Activated CD8-positive, alpha-beta memory T cell treated with anti-CD3 and anti-CD28 coated beads, Interleukin-2, amount 50 U/mL, for 48 hours (primary cell): ENCODE results near the gene NRG3.

Source experiments
- DNase-seq: peaks from one replicate; pipeline ENCODE4 v3.0.0-alpha.2; 2020

Gene NRG3

DNA sequence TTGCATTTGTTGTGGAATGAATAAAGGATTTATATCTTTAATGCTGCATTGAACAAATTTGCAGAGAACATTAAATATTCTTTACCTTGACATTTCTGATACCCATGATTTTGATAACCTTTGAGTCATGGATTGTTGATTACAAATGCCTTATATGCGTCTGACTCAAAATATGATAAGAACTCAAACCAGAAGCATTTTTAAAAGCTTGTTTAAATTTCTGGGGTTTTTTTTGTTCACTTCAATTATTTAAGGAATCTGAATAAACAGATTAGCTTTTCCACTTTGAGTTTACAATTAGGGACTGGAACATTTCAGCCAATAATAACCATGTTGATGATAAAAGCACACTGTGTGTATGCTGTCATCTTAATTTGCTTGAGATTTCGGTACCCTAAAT is 253.5 kb downstream of the NRG3 start:
- DNase-seq = no peak

DNA sequence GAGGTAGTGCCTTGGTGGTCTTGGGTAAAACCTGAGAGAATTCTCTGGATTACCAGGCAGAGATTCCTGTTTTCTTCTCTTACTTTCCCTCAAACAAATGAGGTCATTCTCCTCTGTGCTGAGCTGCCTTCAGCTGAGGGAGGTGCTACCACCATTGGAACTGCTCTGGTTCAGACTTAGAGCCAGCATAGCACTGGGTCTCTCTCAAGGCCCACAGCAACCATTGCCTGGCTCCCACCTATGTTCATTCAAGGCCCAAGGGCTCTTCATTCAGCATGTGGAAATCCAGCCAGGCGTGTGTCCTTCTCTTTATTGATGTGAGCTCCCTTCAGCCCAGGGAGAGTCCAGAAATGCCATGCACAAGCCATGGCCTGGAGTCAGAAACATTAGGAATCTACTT is 261.1 kb downstream of the NRG3 start:
- DNase-seq = no peak

DNA sequence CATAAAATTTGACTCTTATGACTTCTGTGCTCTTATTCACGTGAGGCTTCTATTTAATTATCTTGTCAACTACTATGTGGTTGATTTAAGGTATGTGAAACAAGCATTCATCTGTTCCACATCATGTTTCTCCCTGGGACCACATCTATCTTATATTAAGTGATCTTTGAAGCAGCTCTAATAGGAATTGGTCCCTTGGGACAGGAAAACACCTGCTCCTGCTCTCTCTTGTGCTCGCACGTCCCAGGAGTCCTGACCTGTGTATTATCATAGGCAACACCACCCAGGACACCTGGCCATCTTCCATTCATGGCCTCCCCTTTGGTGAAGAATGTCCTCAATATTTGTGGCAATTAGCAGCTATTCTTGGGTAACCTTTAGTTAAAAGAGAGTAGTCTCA is 269.2 kb downstream of the NRG3 start:
- no peak for DNase-seq

DNA sequence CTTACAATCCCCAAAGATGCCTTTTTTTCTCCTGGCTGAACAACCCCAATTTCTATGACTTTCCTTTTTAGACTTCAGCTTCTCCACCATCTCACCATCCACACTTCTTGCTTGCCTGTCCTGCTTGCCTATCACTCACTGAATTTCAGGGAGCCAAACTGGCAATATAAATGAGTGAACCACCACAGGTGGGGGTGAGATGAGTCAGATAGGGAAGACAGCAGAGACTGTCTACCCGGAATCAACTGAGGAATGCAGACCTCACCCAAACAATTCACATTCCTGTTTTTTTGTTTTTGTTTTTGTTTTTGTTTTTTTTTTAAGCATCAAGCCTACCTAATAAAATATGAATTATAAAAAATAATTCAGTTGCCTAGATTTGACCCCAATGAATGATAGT is 273.8 kb downstream of the NRG3 start:
- DNase-seq = no peak

DNA sequence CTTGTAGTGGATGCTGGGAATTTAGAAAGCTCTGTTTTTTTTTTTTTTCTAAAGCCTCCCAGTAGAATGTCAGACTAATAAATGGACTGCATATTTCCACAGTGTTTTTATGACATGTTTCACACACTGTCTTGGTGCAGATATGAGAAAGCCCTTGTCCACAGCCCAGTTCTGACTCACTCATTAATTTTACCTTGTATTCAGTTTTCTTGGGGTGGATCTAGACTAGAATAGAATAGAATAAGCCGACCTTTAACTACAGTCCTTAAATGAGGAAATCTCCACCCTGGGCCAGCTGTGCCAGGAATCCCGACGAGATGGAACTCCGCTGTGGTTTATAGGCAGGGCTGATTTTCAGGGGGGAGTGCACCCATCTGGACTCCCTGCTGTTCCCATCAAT is 274.7 kb downstream of the NRG3 start:
- no peak for DNase-seq

DNA sequence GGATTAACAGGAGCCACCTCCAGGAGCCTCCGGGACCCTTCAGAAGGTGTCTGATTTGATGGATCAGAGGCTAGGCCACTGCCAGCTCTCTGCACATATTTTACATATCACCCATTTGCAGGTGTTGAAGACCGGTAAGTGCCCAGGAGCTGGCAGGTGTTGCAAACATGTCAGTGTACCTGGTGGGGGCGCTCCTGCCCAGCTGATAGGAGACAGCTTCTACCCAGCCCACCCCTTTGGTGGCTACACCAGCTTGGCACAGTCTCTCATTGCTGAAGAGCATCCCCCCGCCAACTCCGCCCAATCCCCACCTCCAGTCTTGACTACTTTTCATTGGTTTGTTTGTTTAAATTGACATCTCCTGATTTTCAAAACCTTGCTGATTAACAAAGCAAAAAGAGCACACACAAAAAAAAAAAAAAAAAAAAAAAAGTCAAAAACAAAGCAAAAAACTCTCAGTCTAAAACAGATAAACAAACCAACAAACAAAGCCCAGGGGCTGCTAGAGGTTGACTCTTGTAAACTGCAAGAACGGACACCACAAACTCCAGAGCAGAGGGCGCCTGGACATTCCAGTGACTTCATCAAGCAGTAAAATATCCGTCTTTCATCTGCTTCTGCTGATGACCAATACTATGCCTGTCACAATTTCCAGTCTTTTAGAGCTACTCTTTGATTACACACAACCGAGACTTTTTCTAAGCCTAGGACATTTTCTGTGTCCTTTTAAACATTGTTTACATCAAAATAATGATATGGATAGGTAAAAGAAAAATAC is 275.3 kb downstream of the NRG3 start:
- DNase-seq = no peak

DNA sequence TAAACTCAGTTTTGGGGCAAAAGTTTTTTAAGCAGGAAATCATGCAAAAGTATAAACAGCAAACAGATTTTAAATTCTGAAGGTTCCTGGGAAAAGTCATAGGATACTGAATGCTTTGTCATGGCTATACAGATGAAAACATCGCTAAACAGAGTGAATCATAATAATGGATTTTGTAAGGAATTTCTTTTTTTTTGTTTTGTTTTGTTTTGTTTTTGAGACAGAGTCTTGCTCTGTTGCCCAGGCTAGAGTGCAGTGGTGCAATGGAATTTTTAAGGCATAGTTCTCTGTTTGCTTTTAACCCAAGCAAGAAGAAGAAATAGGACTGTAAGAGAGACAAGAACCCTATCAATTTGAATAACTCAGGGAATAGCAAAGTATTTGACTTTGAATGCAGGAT is 285.3 kb downstream of the NRG3 start:
- DNase-seq = no peak

DNA sequence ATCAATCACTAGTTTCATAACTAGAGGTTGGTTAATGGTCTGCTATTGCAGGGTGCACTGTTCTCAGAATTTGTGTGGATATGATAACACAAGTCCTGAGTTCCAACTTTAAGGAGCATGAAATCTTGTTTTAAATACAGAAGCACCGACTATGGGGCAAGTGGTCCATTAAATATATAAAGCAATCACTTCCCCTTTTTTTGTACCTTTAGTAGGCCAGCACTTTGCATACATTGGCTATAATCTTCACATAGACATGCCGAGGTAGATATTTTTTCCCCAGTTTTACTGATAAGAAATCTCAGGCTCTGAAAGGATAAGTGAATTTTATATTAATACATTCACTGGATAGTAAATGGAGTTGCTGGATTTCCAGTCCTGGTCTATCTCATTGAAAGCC is 286.3 kb downstream of the NRG3 start:
- DNase-seq = no peak

DNA sequence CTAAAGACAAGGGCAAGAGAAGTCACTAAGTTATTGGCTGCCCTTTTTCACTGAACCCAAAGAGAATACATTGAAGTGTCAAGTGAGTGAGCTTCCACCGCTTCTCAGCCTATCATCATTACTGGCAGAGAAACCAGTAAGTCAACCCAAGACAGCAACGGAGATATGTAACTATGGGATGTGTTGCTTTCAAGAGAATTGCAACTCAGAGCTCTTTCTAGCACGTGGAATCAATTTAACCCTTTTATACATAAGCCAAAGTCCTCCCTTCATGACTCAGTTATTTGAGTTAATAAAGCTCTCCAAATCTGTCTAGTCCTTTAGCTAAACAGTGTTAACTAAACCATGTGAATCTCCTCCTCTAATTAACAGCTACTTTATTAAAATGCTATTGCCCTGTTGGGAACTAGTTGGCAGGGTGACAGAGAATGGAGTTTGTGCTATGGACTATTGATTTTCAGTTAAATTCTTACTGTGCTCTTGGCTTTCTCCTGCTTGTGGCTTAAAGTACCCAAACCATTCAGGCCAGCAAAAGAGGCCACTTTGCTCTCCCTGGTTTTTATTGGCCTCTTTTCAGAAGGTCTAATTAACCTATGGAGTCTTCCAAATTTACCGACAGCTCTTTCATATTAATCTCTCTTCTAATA is 287.7 kb downstream of the NRG3 start:
- no peak for DNase-seq

DNA sequence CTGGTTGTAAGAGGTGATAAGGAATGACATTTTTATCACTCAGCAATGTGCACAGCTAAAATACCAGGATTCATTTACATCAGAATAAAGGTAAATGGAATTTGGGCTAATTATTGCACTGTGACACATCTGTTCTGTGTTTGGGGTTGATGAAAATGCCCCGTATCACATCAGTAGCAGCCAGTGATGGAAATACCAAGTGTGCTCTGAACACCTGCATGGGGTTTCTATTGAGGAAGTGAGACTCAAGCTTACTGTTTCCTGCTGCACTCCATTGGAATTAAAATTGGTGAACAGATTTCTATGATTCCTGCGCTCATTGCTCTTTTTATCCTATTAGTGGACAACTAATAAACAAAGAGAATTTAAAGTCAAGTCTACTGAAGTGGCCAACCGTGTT is 296.9 kb downstream of the NRG3 start:
- no peak for DNase-seq

DNA sequence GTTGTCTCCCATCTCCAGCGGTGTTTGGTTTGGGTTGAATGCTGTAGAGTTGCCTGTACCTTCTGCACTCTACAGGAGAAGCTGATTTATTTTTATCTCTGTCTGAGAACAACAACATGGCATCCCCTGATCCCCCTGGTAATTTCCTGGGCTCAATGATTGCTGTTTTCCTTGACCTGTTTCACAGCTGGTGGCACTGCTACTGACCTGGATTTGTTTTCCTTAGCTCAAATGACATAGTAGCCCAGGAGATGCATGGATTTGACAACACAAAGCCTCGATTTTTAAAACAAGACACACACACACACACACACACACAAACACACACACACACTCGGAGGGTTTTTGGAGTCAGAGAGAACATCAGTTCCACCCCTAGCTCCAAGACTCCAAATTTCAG is 301.6 kb downstream of the NRG3 start:
- no peak for DNase-seq

DNA sequence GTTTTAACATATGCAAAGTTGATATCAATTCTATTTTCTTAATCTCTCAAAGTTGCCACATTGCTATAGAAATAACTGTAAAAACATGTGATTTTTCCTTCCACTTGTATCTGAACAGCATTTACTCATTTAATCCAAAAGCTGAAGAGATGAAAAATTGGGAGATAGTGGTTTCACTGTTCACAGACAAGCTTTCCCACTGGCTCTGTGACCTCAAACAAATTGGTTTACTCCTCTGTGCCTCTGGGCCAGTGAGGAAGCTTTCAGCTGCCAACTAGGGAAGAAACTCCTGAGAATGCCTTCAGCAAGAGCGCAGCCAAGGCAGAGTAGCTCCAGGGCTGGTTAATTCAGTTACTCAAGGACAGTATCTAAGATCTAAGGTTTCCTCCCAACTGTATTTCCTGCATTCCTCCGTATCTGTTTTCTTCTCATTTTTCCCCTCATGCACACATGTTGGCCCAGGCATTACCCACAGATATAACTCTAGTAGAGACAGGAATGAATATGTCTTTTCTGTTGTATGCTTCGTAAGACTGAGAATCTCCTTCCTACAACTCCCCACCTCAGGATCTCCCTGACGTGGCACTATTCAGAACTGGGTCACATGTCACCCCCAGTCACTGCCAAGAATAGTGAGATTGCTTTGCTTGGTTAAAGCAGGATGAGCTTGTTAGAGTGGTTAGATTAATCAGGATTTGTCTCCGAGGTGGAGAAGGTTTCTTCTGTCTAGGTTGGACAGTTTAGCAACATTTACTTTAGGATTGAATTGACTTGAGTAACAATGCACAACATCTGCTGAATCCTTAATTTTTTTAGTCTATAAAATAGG is 315.7 kb downstream of the NRG3 start:
- no peak for DNase-seq

DNA sequence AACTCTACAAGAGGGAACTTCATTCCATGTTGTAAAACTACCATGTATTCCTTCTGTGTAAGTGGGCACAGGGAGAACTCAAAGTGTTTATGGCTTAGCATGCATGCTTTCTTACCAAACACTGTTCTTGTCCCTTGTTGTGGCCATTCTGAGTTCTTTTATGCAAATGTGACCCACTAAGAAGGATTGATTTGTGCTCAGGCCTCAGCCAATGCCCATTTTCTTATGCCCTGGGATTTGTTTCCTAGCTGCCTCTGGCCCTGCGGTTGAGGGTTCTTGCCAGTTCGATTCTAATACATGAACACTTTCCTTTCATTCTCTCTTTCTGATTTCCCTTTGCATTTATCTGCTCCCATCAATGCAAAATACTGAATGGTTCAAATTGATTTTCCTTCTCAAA is 316.7 kb downstream of the NRG3 start:
- DNase-seq = no peak

DNA sequence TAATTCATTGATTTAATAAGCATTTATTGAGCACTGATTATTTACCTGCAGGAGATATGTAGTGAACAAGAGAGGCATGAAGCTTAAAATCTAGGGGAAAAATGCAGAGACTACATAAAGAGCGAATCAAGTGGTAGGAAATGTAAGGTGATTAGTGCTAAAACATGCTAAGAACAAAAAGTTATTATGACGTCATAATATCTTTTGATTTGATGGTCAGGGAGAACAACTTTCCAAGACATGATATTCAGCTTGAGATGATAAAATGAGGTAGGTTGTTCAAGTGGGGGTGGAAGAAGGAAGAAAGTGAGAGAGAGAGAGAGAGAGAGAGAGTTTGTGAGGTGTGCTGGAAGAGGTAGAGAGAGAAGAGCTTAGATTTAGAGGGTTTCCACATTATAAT is 317.7 kb downstream of the NRG3 start:
- no peak for DNase-seq

DNA sequence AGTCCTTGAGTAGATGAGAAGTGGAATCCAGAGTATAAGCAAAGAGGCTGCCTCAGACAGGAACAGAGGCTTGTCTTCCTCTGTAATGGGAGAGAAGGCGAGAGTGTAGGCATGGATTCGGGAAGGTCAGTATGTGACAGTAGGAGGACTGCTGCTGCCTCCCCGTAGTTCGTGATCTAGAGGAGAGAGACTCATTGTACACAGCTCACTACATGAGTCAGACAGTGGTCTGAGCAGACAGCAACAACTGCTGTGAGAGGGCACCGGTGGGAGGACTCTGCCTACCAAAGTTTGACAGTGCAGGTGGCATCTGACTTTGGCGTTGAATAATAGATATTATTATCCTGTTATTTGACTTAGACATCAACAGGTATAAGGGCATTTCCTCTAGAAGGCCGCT is 319.4 kb downstream of the NRG3 start:
- DNase-seq = no peak

DNA sequence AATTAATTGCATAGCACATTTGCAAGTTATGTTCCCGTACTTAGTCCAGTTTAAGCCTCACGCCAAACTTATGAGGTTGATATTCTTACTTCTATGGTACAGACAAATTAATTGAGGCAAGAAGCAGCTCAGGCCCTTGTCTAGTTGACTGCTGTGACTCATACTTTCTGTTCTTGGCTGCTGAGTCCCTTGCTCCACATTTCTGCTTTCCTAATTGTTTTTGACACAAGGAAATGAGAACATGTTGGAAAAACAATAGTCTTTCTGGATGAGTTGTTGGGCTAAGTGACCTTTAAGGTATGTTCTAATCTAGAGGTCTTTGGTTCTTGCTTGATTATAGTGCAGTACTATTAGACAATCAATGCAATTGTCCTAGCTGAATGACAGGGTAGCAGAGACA is 331.8 kb downstream of the NRG3 start:
- no peak for DNase-seq

DNA sequence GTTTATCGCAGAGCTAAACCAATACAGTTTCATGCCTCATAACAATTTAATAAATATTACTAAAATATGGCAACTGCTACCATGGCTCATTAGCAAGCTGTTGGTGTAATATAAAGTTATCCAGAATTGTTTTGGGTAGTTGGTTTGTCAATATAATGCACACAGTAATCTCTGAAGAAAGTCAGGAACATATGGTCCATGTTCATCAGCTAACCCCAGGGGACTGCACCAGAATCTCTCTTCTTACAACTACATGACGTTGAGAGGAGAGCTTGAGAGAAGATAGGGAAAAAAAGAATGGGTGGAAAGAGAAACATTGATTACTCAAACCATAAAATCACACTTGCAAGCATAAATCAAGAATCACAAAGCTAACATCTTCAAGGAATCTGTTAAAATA is 333.7 kb downstream of the NRG3 start:
- no peak for DNase-seq

DNA sequence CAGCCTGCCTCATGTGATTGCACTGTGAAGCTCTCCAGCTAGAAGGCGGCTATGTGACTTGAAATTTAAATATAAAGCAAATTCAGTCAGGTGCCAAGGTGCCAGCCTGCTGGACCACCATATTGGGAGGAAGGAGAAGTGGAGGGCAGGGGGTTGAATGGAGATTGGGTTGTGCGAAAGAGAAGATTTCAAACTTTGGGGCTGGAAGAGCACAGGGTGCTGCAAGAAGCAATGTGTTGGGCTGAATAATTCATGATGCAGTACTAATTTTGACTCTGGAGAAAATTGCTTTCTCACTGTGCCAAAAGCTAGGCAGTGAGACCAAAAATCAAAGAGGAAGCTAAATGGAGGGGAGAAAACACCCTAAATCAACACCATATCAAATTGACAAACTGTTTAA is 335.3 kb downstream of the NRG3 start:
- DNase-seq = no peak

DNA sequence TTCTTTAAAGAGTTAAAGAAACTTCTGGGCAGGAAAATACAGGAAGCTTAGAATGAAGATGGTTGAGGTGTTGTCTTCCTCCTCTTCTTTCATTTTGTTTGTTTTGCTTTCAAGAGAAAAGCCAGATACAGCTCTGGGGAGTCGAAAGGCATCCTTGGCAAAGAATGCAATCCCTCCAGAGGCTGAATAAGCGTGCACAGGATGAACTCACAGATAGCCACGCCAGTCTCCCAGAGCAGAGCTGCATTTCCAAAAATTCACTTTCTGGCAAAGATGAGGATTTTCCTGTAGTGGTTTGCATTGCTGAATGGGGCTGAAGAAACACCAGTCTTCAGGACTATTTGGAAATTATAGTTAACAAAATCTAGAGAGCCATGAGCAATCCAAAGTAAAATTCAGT is 336.4 kb downstream of the NRG3 start:
- no peak for DNase-seq

DNA sequence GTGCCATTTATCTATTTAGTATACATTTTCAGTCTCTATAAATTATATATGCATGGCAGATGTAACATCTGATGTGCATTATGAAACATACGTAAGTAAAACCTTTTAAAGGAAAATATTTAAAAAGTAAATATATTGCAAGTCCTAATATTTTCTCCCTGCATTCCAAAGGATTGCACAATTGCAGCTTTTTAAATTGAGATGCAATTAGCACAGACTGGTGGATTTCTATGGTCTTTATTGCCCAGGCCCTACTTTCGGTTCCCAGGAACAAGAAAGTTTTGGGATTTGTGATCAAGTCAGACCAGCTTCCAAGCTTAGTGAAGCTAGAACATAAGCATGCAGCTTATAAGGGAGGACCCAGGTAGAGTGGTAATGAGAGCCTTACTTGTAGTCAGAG is 337.8 kb downstream of the NRG3 start:
- DNase-seq = no peak

DNA sequence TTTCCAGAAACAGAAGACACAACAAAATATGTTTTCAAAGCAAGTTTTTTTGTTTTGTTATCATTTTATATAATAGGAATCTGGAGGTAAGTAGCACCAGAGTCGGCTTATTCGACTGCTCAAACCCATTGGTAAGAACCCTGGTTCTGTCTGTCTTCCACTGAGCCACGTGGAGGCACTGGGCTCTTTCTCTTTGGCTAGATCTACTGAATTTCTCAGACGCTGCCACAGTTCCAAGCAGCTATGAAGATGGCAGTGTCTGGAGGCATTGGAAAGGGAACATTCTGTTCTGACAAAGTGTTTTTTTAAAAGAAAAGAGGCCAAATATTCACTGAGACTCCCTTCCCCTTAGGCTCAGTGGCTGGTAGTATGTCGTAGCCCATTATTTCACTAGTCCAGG is 338.8 kb downstream of the NRG3 start:
- DNase-seq = no peak

DNA sequence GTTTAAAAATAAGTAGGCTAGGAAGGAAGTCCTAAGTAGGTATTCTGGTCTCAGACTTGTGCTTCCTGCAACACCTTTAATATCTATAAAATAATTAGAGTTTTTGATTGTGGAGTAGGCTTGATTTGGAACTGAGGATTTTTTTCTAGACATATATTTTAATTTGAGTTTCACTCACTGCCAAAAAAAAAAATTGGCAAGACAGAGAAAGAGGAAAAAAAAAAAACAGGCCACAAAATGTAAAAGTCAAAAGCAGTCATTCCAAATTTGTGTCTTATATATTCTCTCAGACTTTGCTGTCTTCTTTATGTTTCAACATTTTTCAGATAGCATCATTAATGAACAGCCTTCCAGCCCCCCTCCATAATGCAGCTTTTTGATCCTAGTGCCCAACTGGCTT is 346.1 kb downstream of the NRG3 start:
- no peak for DNase-seq

DNA sequence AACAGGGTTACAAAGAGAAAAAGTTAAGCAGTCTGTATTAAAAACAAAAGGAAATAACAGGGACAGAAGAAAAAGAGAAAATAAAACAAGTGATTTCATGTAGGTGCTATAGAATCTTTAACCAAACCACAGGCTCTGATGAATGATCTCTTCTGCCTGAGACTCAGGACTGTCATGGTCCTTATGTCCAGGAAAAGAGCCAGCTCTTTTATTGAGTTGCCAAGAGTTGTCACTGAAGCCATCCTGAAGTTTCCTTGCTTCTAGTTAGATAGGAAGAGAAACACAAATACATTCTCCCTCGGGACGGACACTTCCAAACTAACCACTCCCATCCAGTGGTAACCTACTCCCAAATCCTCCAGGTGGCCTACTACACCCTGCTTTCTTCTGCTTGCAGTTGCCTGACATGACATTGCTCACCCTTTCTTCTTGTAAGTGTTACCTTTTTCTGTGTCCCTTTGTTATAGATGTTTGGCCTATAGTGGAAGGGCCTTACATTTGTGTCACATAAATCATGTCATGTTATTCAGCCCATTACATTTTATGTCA is 346.7 kb downstream of the NRG3 start:
- no peak for DNase-seq

DNA sequence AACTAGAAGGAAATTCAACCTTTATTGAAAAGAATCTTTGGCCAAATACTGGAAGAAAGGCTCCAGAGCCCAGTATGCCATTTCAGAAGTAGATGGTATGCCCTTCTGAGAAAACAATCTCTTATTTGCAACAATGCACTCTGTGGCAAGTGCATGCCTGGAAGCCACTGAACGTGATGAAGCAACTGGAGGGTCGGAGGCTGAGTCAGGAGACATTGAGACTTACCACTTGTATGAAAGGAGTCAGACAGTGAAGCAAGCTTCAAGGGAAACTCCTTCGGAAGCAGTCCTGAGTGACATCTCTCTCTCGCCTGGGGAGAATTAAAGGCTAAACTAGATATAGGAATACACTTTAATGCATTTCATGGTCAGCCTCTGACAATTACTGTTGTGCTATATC is 353.7 kb downstream of the NRG3 start:
- no peak for DNase-seq
